ENCODE measurements around the gene KCNQ1. TPM values are rescaled to one million over a fixed set of nuclear protein-coding genes. Genes with fewer than 3 reads are reported as not detected.

The KCNQ1 gene
- total RNA-seq, 2 donors from 2014 or later = 51.4 to 55.8 TPM

GRCh38 chr11:2436013-2436520 is 8.7 kb upstream of the KCNQ1 start:
- Histone ChIP-seq H3K36me3 (no peaks in the 10 kb centered on the region), H3K4me3 (no peak overlapping the region), H3K27me3 (no peaks in the 10 kb centered on the region), H3K27ac (no peak overlapping the region), H3K4me1 (no peaks in the 10 kb centered on the region), H3K9ac (ENCODE audit: low read depth in 2 of 2, low read length in 2 of 2) (no peak overlapping the region), H3K9me3 (no peaks in the 10 kb centered on the region)
- no peak for TF ChIP-seq CTCF (IDR thresholded peaks at IDR 0.05)
- DNase-seq = no peak
- intact Hi-C loops (cut with DNase I) = no loop called here

- intact Hi-C loops (cut with DNase I) = no loop called here
- no peaks in the 10 kb centered on the region for H3K9me3 ChIP-seq
- H3K27me3 ChIP-seq = no peaks in the 10 kb centered on the region
- H3K4me1 ChIP-seq = peaks cover 2% of the 10 kb centered on the region
- H3K9ac ChIP-seq (ENCODE audit: low read depth in 2 of 2, low read length in 2 of 2) = no peak overlapping the region
- no peak for TF ChIP-seq CTCF (IDR thresholded peaks at IDR 0.05)
- H3K27ac ChIP-seq = no peak overlapping the region
- no peak overlapping the region for H3K4me3 ChIP-seq
- DNase-seq = no peak
- no peaks in the 10 kb centered on the region for H3K36me3 ChIP-seq
Measured at GRCh38 chr11:2436521-2437031, 8.2 kb upstream of the KCNQ1 start.

- H3K36me3 ChIP-seq = no peaks in the 10 kb centered on the region
- H3K27me3 ChIP-seq = no peaks in the 10 kb centered on the region
- no peak for TF ChIP-seq CTCF (IDR thresholded peaks at IDR 0.05)
- H3K4me1 ChIP-seq = peaks cover 5% of the 10 kb centered on the region
- H3K9me3 ChIP-seq = no peaks in the 10 kb centered on the region
- H3K9ac ChIP-seq (ENCODE audit: low read depth in 2 of 2, low read length in 2 of 2) = no peak overlapping the region
- H3K4me3 ChIP-seq = no peak overlapping the region
- intact Hi-C loops (cut with DNase I) = no loop called here
- no peak overlapping the region for H3K27ac ChIP-seq
- DNase-seq = no peak
Measured at GRCh38 chr11:2437516-2437915, 7.3 kb upstream of the KCNQ1 start.

- no peak for TF ChIP-seq CTCF (IDR thresholded peaks at IDR 0.05)
- H3K27ac ChIP-seq = no peak overlapping the region
- no peak overlapping the region for H3K9ac ChIP-seq (ENCODE audit: low read depth in 2 of 2, low read length in 2 of 2)
- no peaks in the 10 kb centered on the region for H3K36me3 ChIP-seq
- H3K4me1 ChIP-seq = peaks cover 14% of the 10 kb centered on the region
- intact Hi-C loops (cut with DNase I) = no loop called here
- H3K27me3 ChIP-seq = no peaks in the 10 kb centered on the region
- no peaks in the 10 kb centered on the region for H3K9me3 ChIP-seq
- no peak for DNase-seq
- H3K4me3 ChIP-seq = no peak overlapping the region
Measured at GRCh38 chr11:2439820-2440219, 5.0 kb upstream of the KCNQ1 start.

GRCh38 chr11:2440646-2441045 is 4.2 kb upstream of the KCNQ1 start:
- H3K27me3 ChIP-seq = no peaks in the 10 kb centered on the region
- DNase-seq = peak; percentile 42
- peaks cover 14% of the 10 kb centered on the region for H3K4me1 ChIP-seq
- no peaks in the 10 kb centered on the region for H3K36me3 ChIP-seq
- intact Hi-C loops (cut with DNase I) = no loop called here
- TF ChIP-seq CTCF (IDR thresholded peaks at IDR 0.05) = no peak
- H3K9me3 ChIP-seq = no peaks in the 10 kb centered on the region
- peak overlapping the region in 1 of 2 donors; percentile 49 for H3K9ac ChIP-seq (ENCODE audit: low read depth in 2 of 2, low read length in 2 of 2)
- H3K27ac ChIP-seq = no peak overlapping the region
- no peak overlapping the region for H3K4me3 ChIP-seq
